H1 (cell line): ENCODE results near the gene KDM1A. TPM values are rescaled to one million over a fixed set of nuclear protein-coding genes. Genes with fewer than 3 reads are reported as not detected.

Experiments
- CTCF ChIA-PET: fragments of 300-600 bp; sonication (Branson Sonifier 250); formaldehyde crosslinking; loops from one replicate; lab custom pipeline; 2021; ENCODE audit not compliant: partially characterized antibody; lab: Charles Lee
- POLR2A ChIA-PET: fragments of 300-600 bp; sonication (Branson Sonifier 250); formaldehyde crosslinking; loops from one replicate; lab custom pipeline; 2021; ENCODE audit warnings: inconsistent platforms; ENCODE audit not compliant: partially characterized antibody; lab: Charles Lee
- DNase-seq, 2 experiments: peaks; one replicate each; pipeline versions ENCODE4 v3.0.0 to v3.0.0-alpha.2; 2010 to 2022; ENCODE audit warnings: low spot score in 2 of 2, low read depth in 1 of 2, mixed read lengths in 1 of 2
- FAIRE-seq: peaks from 2 replicates; lab custom pipeline; 2011; peaks lifted over from hg19 to GRCh38; lab: Jason Lieb, UNC
- H2AFZ ChIP-seq: 2 replicates; pipeline ENCODE4 v1.8.1; 2012; ENCODE audit warnings: low read length, inconsistent platforms
- H2AK5ac ChIP-seq: 2 replicates; pipeline ENCODE4 v1.6.1; 2013; ENCODE audit warnings: low read depth, low read length
- H2BK120ac ChIP-seq: replicated peaks from 2 replicates; pipeline ENCODE3; 2013; ENCODE audit warnings: low read depth, low read length, inconsistent platforms
- H2BK12ac ChIP-seq: 2 replicates; pipeline ENCODE4 v1.6.1; 2013; ENCODE audit warnings: low read depth, low read length
- H2BK15ac ChIP-seq: 2 replicates; pipeline ENCODE4 v1.6.1; 2013; ENCODE audit warnings: low read length
- H2BK20ac ChIP-seq: 2 replicates; pipeline ENCODE4 v1.6.1; 2013; ENCODE audit warnings: low read length
- H2BK5ac ChIP-seq: 2 replicates; pipeline ENCODE4 v1.6.1; 2013; ENCODE audit warnings: low read depth, low read length
- H3K14ac ChIP-seq: 2 replicates; pipeline ENCODE4 v1.6.1; 2013; ENCODE audit warnings: inconsistent platforms; ENCODE audit not compliant: insufficient read length
- H3K18ac ChIP-seq: 2 replicates; pipeline ENCODE4 v1.6.1; 2013; ENCODE audit warnings: low read length; ENCODE audit errors: extremely low read depth
- H3K23ac ChIP-seq: 2 replicates; pipeline ENCODE4 v1.6.1; 2013; ENCODE audit warnings: inconsistent platforms; ENCODE audit not compliant: insufficient read length
- H3K23me2 ChIP-seq: 2 replicates; pipeline ENCODE4 v1.6.1; 2013; ENCODE audit warnings: low read depth, low read length
- H3K27ac ChIP-seq: 2 replicates; pipeline ENCODE4 v1.6.1; 2011; ENCODE audit warnings: low read depth, low read length, inconsistent platforms
- H3K27me3 ChIP-seq, 4 experiments: replicated peaks in 1 of 4; 1 replicate in 1 of 4; 2 replicates in 3 of 4; pipeline versions ENCODE4 v1.6.1 to v1.8.1; 2011 to 2013; ENCODE audit warnings: low read length in 3 of 4, mild to moderate bottlenecking in 3 of 4, inconsistent platforms in 2 of 4, mixed read lengths in 2 of 4, moderate library complexity in 1 of 4; ENCODE audit not compliant: control insufficient read depth in 3 of 4, insufficient read depth in 3 of 4; ENCODE audit errors: extremely low read depth in 1 of 4
- H3K36me3 ChIP-seq, 4 experiments: 2 replicates each; pipeline versions ENCODE4 v1.6.1 to v1.8.1; 2011 to 2013; ENCODE audit warnings: mild to moderate bottlenecking in 4 of 4, low read length in 3 of 4, moderate library complexity in 2 of 4, control low read depth in 1 of 4, inconsistent platforms in 1 of 4; ENCODE audit not compliant: insufficient read depth in 4 of 4, control insufficient read depth in 2 of 4
- H3K4ac ChIP-seq: replicated peaks from 2 replicates; pipeline ENCODE3; 2013; ENCODE audit warnings: low read length, low read depth, mixed read lengths, inconsistent platforms; ENCODE audit not compliant: insufficient read length
- H3K4me1 ChIP-seq, 4 experiments: replicated peaks in 1 of 4; 1 replicate in 1 of 4; 2 replicates in 3 of 4; pipeline versions ENCODE4 v1.6.1 to v1.8.1; 2011 to 2013; ENCODE audit warnings: low read length in 3 of 4, inconsistent platforms in 2 of 4, mixed read lengths in 1 of 4; ENCODE audit not compliant: insufficient read depth in 4 of 4, control insufficient read depth in 3 of 4
- H3K4me2 ChIP-seq, 2 experiments: 2 replicates each; pipeline versions ENCODE4 v1.6.1 to v1.8.1; 2011 to 2013; ENCODE audit warnings: low read depth in 2 of 2, low read length in 2 of 2, control low read depth in 1 of 2, inconsistent platforms in 1 of 2, mild to moderate bottlenecking in 1 of 2; ENCODE audit not compliant: insufficient read depth in 1 of 2
- H3K4me3 ChIP-seq, 4 experiments: fragments of 200-600, 300-600 bp in 1 of 4; sonication (generic), shearing (Covaris generic), sonication (Bioruptor Twin) in 1 of 4; 2 replicates each; pipeline versions ENCODE4 v1.5.1 to v1.8.1; 2011 to 2016; ENCODE audit warnings: low read length in 4 of 4, low read depth in 3 of 4, control low read depth in 2 of 4, inconsistent platforms in 2 of 4, mild to moderate bottlenecking in 2 of 4, mixed read lengths in 1 of 4, moderate library complexity in 1 of 4; ENCODE audit not compliant: insufficient read depth in 2 of 4; ENCODE audit errors: extremely low read depth in 1 of 4
- H3K56ac ChIP-seq: replicated peaks from 2 replicates; pipeline ENCODE3; 2013; ENCODE audit warnings: low read depth, mild to moderate bottlenecking, mixed read lengths, low read length, inconsistent platforms; ENCODE audit not compliant: insufficient read length
- H3K79me1 ChIP-seq: 2 replicates; pipeline ENCODE4 v1.6.1; 2013; ENCODE audit warnings: low read depth, low read length, control low read depth
- H3K79me2 ChIP-seq, 2 experiments: 2 replicates each; pipeline versions ENCODE4 v1.6.1 to v1.8.1; 2012 to 2013; ENCODE audit warnings: low read length in 2 of 2, mild to moderate bottlenecking in 2 of 2, inconsistent platforms in 1 of 2; ENCODE audit not compliant: insufficient read depth in 2 of 2, control insufficient read depth in 1 of 2
- H3K9ac ChIP-seq, 4 experiments: replicated peaks in 1 of 4; 1 replicate in 1 of 4; 2 replicates in 3 of 4; pipeline versions ENCODE4 v1.6.1 to v1.8.1; 2011 to 2013; ENCODE audit warnings: low read depth in 3 of 4, low read length in 3 of 4, control low read depth in 2 of 4, mild to moderate bottlenecking in 2 of 4, moderate library complexity in 2 of 4, inconsistent platforms in 1 of 4; ENCODE audit errors: extremely low read depth in 1 of 4
- H3K9me3 ChIP-seq, 2 experiments: 2 replicates each; pipeline versions ENCODE4 v1.6.1 to v1.8.1; 2012 to 2013; ENCODE audit warnings: mild to moderate bottlenecking in 2 of 2, moderate library complexity in 2 of 2, control low read depth in 1 of 2, inconsistent platforms in 1 of 2, low read depth in 1 of 2, low read length in 1 of 2, mixed read lengths in 1 of 2; ENCODE audit not compliant: insufficient read depth in 2 of 2
- H4K20me1 ChIP-seq, 2 experiments: replicated peaks in 1 of 2; 2 replicates each; pipeline versions ENCODE3 to v1.8.1; 2011 to 2013; ENCODE audit warnings: inconsistent platforms in 2 of 2, low read length in 2 of 2, mild to moderate bottlenecking in 1 of 2; ENCODE audit not compliant: insufficient read depth in 2 of 2, control insufficient read depth in 1 of 2
- H4K5ac ChIP-seq: 2 replicates; pipeline ENCODE4 v1.6.1; 2013; ENCODE audit warnings: low read length, low read depth, mixed read lengths, inconsistent platforms; ENCODE audit not compliant: insufficient read length
- H4K8ac ChIP-seq: 2 replicates; pipeline ENCODE4 v1.8.0; 2013; ENCODE audit warnings: mild to moderate bottlenecking, moderate library complexity, low read length, inconsistent platforms; ENCODE audit not compliant: insufficient read depth; ENCODE audit errors: extremely low read depth
- H4K91ac ChIP-seq: replicated peaks from 2 replicates; pipeline ENCODE3; 2013; ENCODE audit warnings: low read length, mixed read lengths, inconsistent platforms; ENCODE audit not compliant: insufficient read length
- ATF3 ChIP-seq: IDR thresholded peaks from 2 replicates; pipeline ENCODE4 v1.6.1; 2011; ENCODE audit warnings: low read depth, mild to moderate bottlenecking, low read length; ENCODE audit not compliant: insufficient read depth
- BCL11A ChIP-seq, 2 experiments: IDR thresholded peaks; one replicate each; pipeline ENCODE4 v1.6.1; 2011; ENCODE audit warnings: low read depth in 2 of 2, low read length in 2 of 2, mild to moderate bottlenecking in 2 of 2
- CHD1 ChIP-seq: IDR thresholded peaks from 2 replicates; pipeline ENCODE4 v1.6.1; 2012; ENCODE audit warnings: low read depth, low read length, improper control_type of control experiment
- CREB1 ChIP-seq: IDR thresholded peaks from 2 replicates; pipeline ENCODE4 v1.6.1; 2012; ENCODE audit warnings: inconsistent platforms
- E2F6 ChIP-seq: IDR thresholded peaks from 2 replicates; pipeline ENCODE4 v1.6.1; 2012; ENCODE audit warnings: inconsistent platforms
- EZH2 ChIP-seq: fragments of 200-600 bp; sonication (generic); IDR thresholded peaks from 2 replicates; pipeline ENCODE4 v1.7.1; 2012; ENCODE audit warnings: low read depth, mild to moderate bottlenecking, moderate library complexity, low read length, inconsistent platforms; ENCODE audit not compliant: severe bottlenecking
- JUND ChIP-seq: IDR thresholded peaks from 2 replicates; pipeline ENCODE4 v1.6.1; 2011; ENCODE audit warnings: mild to moderate bottlenecking, improper control_type of control experiment, low read length
- MAFK ChIP-seq: IDR thresholded peaks from 2 replicates; pipeline ENCODE4 v1.6.1; 2012; ENCODE audit warnings: low read depth, mild to moderate bottlenecking, improper control_type of control experiment, low read length
- POLR2AphosphoS5 ChIP-seq: IDR thresholded peaks from 2 replicates; pipeline ENCODE4 v1.6.1; 2011; ENCODE audit warnings: low read depth, low read length
- SIX5 ChIP-seq: IDR thresholded peaks from 2 replicates; pipeline ENCODE4 v1.6.1; 2011; ENCODE audit warnings: mild to moderate bottlenecking, low read depth, low read length
- TAF1 ChIP-seq: IDR thresholded peaks from 2 replicates; pipeline ENCODE4 v1.6.1; 2011; ENCODE audit warnings: mild to moderate bottlenecking, low read depth, low read length
- TBP ChIP-seq: IDR thresholded peaks from 2 replicates; pipeline ENCODE4 v1.6.1; 2011; ENCODE audit warnings: low read depth, low read length, improper control_type of control experiment
- TEAD4 ChIP-seq: IDR thresholded peaks from 2 replicates; pipeline ENCODE4 v1.6.1; 2012; ENCODE audit warnings: low read depth, low read length, inconsistent platforms, mixed read lengths
- WGBS, 2 experiments: shearing (Covaris generic) in 1 of 2; methylation state at CpG; one replicate each; pipeline versions ENCODE4 v1.1.6 to v1.1.7; 2013 to 2015; ENCODE audit warnings: low lambda C conversion rate in 2 of 2, mixed read lengths in 2 of 2, inconsistent platforms in 1 of 2, low coverage in 1 of 2, missing lambda C conversion rate in 1 of 2; ENCODE audit not compliant: insufficient replicate concordance in 2 of 2, insufficient coverage in 1 of 2, insufficient read length in 1 of 2; ENCODE audit errors: extremely low coverage in 1 of 2, missing lambda C conversion rate in 1 of 2; 5-methylcytosine and 5-hydroxymethylcytosine counted together
- polyA plus RNA-seq, 7 experiments: library from polyadenylated mRNA; depleted of rRNA in 3 of 7; stranded (reverse) in 5 of 7; unstranded in 2 of 7; fragments of >200 nt in 5 of 7; fragments of 200-250 nt in 2 of 7; gene quantifications; 1 replicate in 5 of 7; 2 replicates in 1 of 7; 4 replicates in 1 of 7; pipeline versions ENCODE4 v1.2.1 to v1.2.3, GENCODE V29; 2011 to 2013; ENCODE audit warnings: missing spikeins in 2 of 7, mixed read lengths in 2 of 7
- total RNA-seq: library from RNA; stranded (reverse); fragmentation: NEBNext Ultra II Directional; extraction: Animal tissue kit (Norgen Biotek cat#: 25700); gene quantifications from 2 replicates; pipeline ENCODE4 v1.2.1, GENCODE V29; 2021

KDM1A gene
- total and polyA plus RNA-seq, 2 of the 8 experiments (the other 6 are each of a cell fraction or from before 2014, with no cell fraction given) = 216 to 275 TPM

GRCh38 chr1:23116216-23116836 is 97.1 kb downstream of the KDM1A start:
- Histone ChIP-seq H4K20me1 (peaks cover 8 to 9% of the 10 kb centered on the region in 2 experiments), H4K5ac (no peak overlapping the region), H3K4me1 (peaks cover 0 to 5% (median under 1%) of the 10 kb centered on the region in 4 experiments; a peak in 3 of 7 replicates), H4K8ac (no peak overlapping the region), H3K4ac (no peak overlapping the region), H2BK120ac (no peak overlapping the region), H3K14ac (no peak overlapping the region), H3K27ac (no peak overlapping the region), H3K36me3 (no peaks in the 10 kb centered on the region), H2BK15ac (no peak overlapping the region), H4K91ac (no peak overlapping the region), H3K4me3 (no peak overlapping the region), H3K56ac (no peak overlapping the region), H3K79me1 (peaks cover 10% of the 10 kb centered on the region; the same call in 1 of the 2 replicates), H3K23ac (no peak overlapping the region), H2BK5ac (no peak overlapping the region), H3K18ac (no peak overlapping the region), H2AFZ (no peak overlapping the region), H3K23me2 (no peaks in the 10 kb centered on the region), H2BK20ac (no peak overlapping the region), H3K79me2 (peaks cover 0 to 91% of the 10 kb centered on the region in 2 experiments; a peak in 3 of 4 replicates), H3K9ac (no peak overlapping the region), H3K27me3 (no peaks in the 10 kb centered on the region), H2AK5ac (no peak overlapping the region), H2BK12ac (no peak overlapping the region), H3K4me2 (no peak overlapping the region), H3K9me3 (no peaks in the 10 kb centered on the region)
- FAIRE-seq (no peak), DNase-seq (no peak)
- ChIA-PET POLR2A (interaction anchor here (1.6 kb wide), 1 partner anchor 9 kb away, joined by 4 read pairs; no protein-coding TSS in a partner anchor), CTCF (interaction anchor here (0.6 to 1.7 kb wide), 6 partner anchors 8 to 1593 kb away, joined by 3 to 5 read pairs (median 3); no protein-coding TSS in a partner anchor)
- 94% methylated on average over 6 of the region's 6 CpGs; no CpG with 5 or more reads in 1 of the 2 experiments for WGBS, 2 experiments
- no peak for TF ChIP-seq TAF1
- no peak for TF ChIP-seq CREB1
- TF ChIP-seq POLR2AphosphoS5 = no peak
- TF ChIP-seq E2F6 = no peak
- no peak for TF ChIP-seq TBP
- no peak for TF ChIP-seq JUND
- no peak for TF ChIP-seq ATF3
- TF ChIP-seq CHD1 = no peak
- no peak for TF ChIP-seq BCL11A (IDR thresholded peaks at IDR 0.05; ENCODE audit: low read depth in 2 of 2, low read length in 2 of 2)
- no peak for TF ChIP-seq SIX5
- no peak for TF ChIP-seq TEAD4
- TF ChIP-seq EZH2 = no peak
- TF ChIP-seq MAFK = no peak
